NT2/D1 (cell line): ENCODE measurements around the gene PLLP.

ENCODE experiments used
- SUZ12 ChIP-seq: IDR thresholded peaks from 2 replicates; pipeline ENCODE4 v1.6.1; 2011; ENCODE audit not compliant: insufficient read length, insufficient read depth; ENCODE audit errors: extremely low read depth
- YY1 ChIP-seq: IDR thresholded peaks from 2 replicates; pipeline ENCODE4 v1.6.1; 2011; ENCODE audit not compliant: insufficient read length, insufficient read depth
- ZNF274 ChIP-seq: IDR thresholded peaks from 2 replicates; pipeline ENCODE4 v1.6.1; 2011; ENCODE audit warnings: mild to moderate bottlenecking, low read depth, low read length

DNA sequence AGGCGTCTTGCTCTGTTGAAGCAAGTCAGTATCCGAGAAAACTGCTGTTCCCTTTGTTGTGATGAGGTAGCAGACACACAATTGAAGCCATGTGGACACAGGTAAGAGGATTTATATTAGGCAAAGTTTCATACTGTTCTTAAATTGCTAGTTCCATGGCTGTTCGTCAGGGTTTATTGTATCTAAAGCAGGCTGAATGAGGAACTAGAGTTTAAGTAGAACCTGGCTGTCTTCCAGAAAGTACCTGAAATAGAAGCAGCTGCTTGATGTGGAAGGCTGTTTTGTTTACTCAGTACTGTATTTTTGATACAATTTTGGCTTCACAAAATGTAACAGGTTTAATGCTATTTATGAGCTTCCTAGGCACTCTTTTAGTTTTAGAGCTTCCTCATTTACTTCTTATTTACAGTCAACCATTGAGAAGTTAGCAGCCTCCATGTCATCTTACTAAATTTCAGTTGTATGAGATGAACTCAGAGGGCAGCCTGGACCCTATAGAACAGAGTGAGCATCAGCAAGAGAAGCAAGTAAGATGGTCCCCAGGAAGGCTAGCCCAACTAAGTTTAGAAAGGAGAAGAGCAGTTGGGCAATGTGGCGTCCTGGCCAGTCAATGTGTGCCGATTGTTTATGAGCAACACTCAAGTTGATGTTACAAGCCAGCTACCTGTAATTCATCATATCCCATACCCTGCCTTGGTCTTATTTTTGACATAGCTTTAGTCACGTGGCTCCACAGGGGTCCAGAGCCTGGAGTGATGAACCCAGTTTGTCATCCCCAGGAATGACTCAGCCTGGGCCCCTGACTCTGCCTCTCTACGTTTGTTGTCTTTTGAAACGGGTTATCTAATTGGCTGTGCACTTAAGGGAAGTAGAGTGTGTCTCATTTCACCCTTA lies 49.1 kb downstream of the PLLP start:
- TF ChIP-seq ZNF274 (no peak), YY1 (no peak), SUZ12 (no peak)
